BJ (cell line): ENCODE results near the gene EML6. TPM values are rescaled to one million over a fixed set of nuclear protein-coding genes. Genes with fewer than 3 reads are reported as not detected.

Experiments used
- CTCF ChIA-PET: fragments of 350-600 bp; formaldehyde crosslinking; extraction: SDS; loops from one replicate; lab custom pipeline; 2021; ENCODE audit warnings: antibody characterized with exemption, inconsistent platforms; lab: Yijun Ruan, JAX
- POLR2A ChIA-PET: fragments of 300-600 bp; sonication (Branson Sonifier 250); formaldehyde crosslinking; extraction: SDS; loops from one replicate; lab custom pipeline; 2021; ENCODE audit warnings: antibody characterized with exemption; lab: Charles Lee
- DNase-seq: peaks from one replicate; pipeline ENCODE4 v3.0.0-alpha.2; 2011; ENCODE audit warnings: low read depth
- H3K27me3 ChIP-seq: 2 replicates; pipeline ENCODE4 v1.6.0; 2011; ENCODE audit warnings: low read length; ENCODE audit not compliant: control insufficient read depth, insufficient read depth
- H3K36me3 ChIP-seq: 2 replicates; pipeline ENCODE4 v1.5.1; 2011; ENCODE audit warnings: low read length; ENCODE audit not compliant: control insufficient read depth, insufficient read depth
- H3K4me3 ChIP-seq: 2 replicates; pipeline ENCODE4 v1.5.1; 2011; ENCODE audit warnings: low read depth, mild to moderate bottlenecking, control low read depth, low read length
- polyA plus RNA-seq: library from polyadenylated mRNA; depleted of rRNA; stranded (reverse); fragments of >200 nt; gene quantifications from 2 replicates; pipeline ENCODE4 v1.2.3, GENCODE V29; 2011
- TF ChIP-seq, protein P1 (sequence below): IDR thresholded peaks from 2 replicates; pipeline ENCODE4 v1.5.1; 2011; ENCODE audit warnings: low read depth, mild to moderate bottlenecking, control low read depth, inconsistent platforms, low read length, moderate library complexity; ENCODE audit not compliant: insufficient read depth

EML6 gene
- polyA plus RNA-seq, 1 experiment: 0.18 TPM

- ChIA-PET CTCF (interaction anchor here (0.6 to 1.2 kb wide), 6 partner anchors 16 to 403 kb away, joined by 3 to 4 read pairs (median 3); no protein-coding TSS in a partner anchor), POLR2A (interaction anchor here (0.5 kb wide), 1 partner anchor 377 kb away, joined by 4 read pairs; no protein-coding TSS in a partner anchor)
- TF ChIP-seq, protein P1, sequence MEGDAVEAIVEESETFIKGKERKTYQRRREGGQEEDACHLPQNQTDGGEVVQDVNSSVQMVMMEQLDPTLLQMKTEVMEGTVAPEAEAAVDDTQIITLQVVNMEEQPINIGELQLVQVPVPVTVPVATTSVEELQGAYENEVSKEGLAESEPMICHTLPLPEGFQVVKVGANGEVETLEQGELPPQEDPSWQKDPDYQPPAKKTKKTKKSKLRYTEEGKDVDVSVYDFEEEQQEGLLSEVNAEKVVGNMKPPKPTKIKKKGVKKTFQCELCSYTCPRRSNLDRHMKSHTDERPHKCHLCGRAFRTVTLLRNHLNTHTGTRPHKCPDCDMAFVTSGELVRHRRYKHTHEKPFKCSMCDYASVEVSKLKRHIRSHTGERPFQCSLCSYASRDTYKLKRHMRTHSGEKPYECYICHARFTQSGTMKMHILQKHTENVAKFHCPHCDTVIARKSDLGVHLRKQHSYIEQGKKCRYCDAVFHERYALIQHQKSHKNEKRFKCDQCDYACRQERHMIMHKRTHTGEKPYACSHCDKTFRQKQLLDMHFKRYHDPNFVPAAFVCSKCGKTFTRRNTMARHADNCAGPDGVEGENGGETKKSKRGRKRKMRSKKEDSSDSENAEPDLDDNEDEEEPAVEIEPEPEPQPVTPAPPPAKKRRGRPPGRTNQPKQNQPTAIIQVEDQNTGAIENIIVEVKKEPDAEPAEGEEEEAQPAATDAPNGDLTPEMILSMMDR: no peak
- Histone ChIP-seq H3K4me3 (no peak overlapping the region), H3K36me3 (no peaks in the 10 kb centered on the region), H3K27me3 (no peaks in the 10 kb centered on the region)
- DNase-seq: no peak
These were observed 153.3 kb downstream of the EML6 start for GRCh38 chr2:54876764-54877163.

GRCh38 chr2:54878182-54878581 lies 154.7 kb downstream of the EML6 start:
- CTCF ChIA-PET: interaction anchor here (0.6 to 0.7 kb wide), 2 partner anchors 19 to 397 kb away, joined by 3 read pairs; no protein-coding TSS in a partner anchor
- H3K4me3 ChIP-seq: no peak overlapping the region
- POLR2A ChIA-PET: no interaction called here
- DNase-seq: no peak
- TF ChIP-seq, protein P1: no peak
- H3K36me3 ChIP-seq: no peaks in the 10 kb centered on the region
- no peaks in the 10 kb centered on the region for H3K27me3 ChIP-seq

DNA sequence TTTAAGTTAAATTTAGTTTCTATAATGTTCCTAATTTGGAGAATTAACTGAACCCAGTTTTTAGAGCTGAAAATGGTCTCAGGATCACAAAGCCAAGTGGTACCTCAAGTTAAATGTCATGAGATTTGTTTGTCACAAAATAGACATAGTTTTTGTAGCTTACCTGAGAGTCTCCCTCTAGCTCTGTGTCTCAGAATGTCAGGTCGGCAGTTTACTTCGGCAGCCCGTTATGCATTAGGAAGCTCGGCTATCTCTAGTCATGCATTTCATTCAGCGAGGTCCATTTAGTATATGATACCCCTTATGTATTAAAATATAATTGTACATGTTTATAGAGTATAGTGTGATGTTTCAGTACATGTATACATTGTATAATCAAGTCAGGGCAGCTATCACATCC lies 155.6 kb downstream of the EML6 start:
- CTCF ChIA-PET: interaction anchor here (0.9 kb wide), 1 partner anchor 19 kb away, joined by 4 read pairs; no protein-coding TSS in a partner anchor
- H3K4me3 ChIP-seq: no peak overlapping the region
- TF ChIP-seq, protein P1: no peak
- no peaks in the 10 kb centered on the region for H3K27me3 ChIP-seq
- no peak for DNase-seq
- POLR2A ChIA-PET: no interaction called here
- no peaks in the 10 kb centered on the region for H3K36me3 ChIP-seq

DNA sequence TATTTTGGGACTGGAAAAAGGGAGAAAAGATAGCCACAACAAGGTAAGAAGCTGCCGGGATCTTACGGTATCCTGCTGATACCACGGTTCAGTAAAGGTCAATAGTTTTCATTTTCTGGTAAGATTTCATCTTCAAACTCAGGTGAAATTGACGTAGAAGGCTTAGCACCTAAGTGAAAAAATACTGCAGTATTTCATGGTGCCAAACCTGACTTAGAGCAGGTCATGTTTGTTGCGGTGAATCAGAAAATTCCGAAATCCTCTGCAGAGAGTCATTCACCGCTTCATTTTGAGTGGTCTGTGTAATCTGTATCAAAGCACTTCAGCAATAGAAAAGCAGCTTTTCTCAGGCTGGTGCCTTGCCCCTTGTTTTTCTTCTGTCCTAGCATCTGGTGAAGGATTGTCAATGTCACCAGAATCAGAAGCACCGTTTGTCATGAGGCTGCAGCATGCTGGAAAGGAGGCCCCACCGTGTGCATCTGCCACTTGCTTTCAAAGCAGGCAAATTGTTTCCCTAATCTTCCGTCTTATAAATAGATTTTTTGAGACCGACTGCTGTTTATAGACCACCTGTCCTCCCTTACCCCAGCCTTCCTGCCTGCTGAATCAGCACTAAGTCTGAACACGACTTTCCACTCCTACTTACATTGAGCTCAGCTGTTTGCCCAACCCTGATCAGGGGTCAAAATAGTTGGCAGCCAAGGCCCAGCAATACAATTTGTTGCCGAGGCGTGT lies 156.3 kb downstream of the EML6 start:
- Histone ChIP-seq H3K4me3 (no peak overlapping the region), H3K36me3 (no peaks in the 10 kb centered on the region), H3K27me3 (no peaks in the 10 kb centered on the region)
- TF ChIP-seq, protein P1: no peak
- ChIA-PET CTCF (no interaction called here), POLR2A (no interaction called here)
- DNase-seq: no peak

DNA sequence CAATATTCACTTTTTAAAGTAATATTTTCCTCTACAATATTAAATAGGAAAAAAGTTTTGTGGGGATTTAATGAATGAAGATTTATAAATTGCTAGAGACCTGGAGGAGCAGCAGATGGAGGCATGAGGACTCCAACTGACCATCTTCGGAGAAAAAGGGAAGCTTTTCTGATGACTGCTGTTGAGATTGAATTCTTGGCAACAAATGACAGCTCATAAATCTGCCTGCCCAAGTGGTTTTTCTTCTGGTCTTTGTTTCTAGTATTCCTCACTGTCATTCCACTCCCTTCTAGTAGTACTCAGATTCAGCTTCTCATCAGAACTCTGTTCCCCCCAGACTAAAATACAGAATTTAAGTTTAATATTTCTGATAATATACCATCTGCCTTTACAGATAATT lies 157.0 kb downstream of the EML6 start:
- DNase-seq: no peak
- Histone ChIP-seq H3K27me3 (no peaks in the 10 kb centered on the region), H3K4me3 (no peak overlapping the region), H3K36me3 (no peaks in the 10 kb centered on the region)
- CTCF ChIA-PET: no interaction called here
- POLR2A ChIA-PET: no interaction called here
- TF ChIP-seq, protein P1: no peak
